Brain microvascular endothelial cell (primary cell): ENCODE results near the gene GRM5.

Experiments
- DNase-seq: peaks from one replicate; pipeline ENCODE4 v3.0.0-alpha.2; 2020
- H3K27ac ChIP-seq: fragments of 250-450 bp; sonication (Bioruptor Pico); 2 replicates; pipeline ENCODE4 v1.5.1; 2020; ENCODE audit warnings: mild to moderate bottlenecking, moderate library complexity
- H3K27me3 ChIP-seq: fragments of 250-450 bp; sonication (Bioruptor Pico); replicated peaks from 2 replicates; pipeline ENCODE4 v1.5.1; 2020; ENCODE audit warnings: mild to moderate bottlenecking
- H3K36me3 ChIP-seq: fragments of 250-450 bp; sonication (Bioruptor Pico); replicated peaks from 2 replicates; pipeline ENCODE4 v1.5.1; 2020; ENCODE audit warnings: mild to moderate bottlenecking
- H3K4me3 ChIP-seq: 2 replicates; pipeline ENCODE4 v1.5.1; 2011; ENCODE audit warnings: low read depth, mild to moderate bottlenecking, control low read depth, low read length, moderate library complexity
- in situ Hi-C: cut with HindIII; loops from 2 replicates; pipeline ENCODE4 v1.10.0; 2017; ENCODE audit warnings: low sequenced_read_pairs, low pct_ligation_motif_present
- TF ChIP-seq, protein P1 (sequence below): IDR thresholded peaks from 2 replicates; pipeline ENCODE4 v1.5.1; 2011; ENCODE audit warnings: low read depth, mild to moderate bottlenecking, moderate library complexity, low read length, control low read depth, inconsistent platforms; ENCODE audit errors: missing control alignments

The GRM5 gene

DNA sequence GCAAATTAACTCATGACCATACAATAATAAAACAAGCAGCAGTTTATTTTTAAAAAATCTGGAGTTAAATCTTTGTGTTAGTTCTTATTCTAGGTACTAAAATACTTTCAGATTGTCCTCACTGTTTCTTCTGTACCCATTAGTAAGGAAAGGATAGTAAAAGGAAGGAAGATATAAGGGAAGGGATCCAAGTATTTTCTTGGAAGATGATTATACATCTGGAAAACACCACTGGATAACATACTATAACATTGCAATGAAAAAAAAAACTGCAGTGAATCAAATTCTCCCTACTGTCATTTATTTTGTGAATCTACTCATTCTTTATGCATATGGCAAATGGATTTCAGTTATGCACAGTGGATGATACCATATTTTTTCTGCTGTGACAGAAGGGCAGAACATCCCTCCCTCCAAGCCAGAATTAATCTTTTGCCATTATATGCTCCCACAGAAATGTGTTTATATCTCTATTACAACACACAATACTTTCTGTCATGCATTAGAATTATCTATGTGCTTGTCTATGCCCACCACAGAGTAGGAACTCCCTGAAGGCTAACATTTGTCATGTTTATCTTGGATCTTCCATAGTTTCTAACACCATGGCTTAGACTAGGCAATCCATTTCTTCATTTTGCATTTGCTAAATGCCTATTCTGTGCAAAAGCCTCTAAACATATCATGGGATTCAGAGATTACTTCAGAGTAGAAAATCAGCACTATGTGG is 446.0 kb downstream of the GRM5 start:
- no peak for DNase-seq
- H3K36me3 ChIP-seq = no peaks in the 10 kb centered on the region
- no peaks in the 10 kb centered on the region for H3K27me3 ChIP-seq
- H3K4me3 ChIP-seq = no peak overlapping the region
- TF ChIP-seq, protein P1, sequence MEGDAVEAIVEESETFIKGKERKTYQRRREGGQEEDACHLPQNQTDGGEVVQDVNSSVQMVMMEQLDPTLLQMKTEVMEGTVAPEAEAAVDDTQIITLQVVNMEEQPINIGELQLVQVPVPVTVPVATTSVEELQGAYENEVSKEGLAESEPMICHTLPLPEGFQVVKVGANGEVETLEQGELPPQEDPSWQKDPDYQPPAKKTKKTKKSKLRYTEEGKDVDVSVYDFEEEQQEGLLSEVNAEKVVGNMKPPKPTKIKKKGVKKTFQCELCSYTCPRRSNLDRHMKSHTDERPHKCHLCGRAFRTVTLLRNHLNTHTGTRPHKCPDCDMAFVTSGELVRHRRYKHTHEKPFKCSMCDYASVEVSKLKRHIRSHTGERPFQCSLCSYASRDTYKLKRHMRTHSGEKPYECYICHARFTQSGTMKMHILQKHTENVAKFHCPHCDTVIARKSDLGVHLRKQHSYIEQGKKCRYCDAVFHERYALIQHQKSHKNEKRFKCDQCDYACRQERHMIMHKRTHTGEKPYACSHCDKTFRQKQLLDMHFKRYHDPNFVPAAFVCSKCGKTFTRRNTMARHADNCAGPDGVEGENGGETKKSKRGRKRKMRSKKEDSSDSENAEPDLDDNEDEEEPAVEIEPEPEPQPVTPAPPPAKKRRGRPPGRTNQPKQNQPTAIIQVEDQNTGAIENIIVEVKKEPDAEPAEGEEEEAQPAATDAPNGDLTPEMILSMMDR = no peak
- no peak overlapping the region for H3K27ac ChIP-seq
- in situ Hi-C loops = no loop called here

DNA sequence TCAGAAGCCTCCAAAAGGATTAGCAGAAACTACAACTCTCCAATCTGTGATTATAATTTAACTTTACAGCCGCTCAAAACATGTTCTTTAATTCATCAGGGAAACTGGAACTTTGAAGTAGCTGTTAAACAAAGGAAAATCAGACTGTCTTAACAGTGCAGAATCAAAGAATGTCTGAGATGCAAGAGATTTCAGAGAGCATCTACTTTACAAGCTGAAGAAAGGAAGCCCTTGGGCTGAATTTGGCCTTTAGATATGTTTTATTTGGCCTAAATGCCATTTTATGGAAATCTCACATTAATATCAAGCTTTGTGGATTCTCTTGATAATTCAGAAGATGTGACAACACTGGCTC is 446.7 kb downstream of the GRM5 start:
- TF ChIP-seq, protein P1 = no peak
- no peak for DNase-seq
- H3K27ac ChIP-seq = no peak overlapping the region
- no peak overlapping the region for H3K4me3 ChIP-seq
- in situ Hi-C loops = no loop called here
- no peaks in the 10 kb centered on the region for H3K36me3 ChIP-seq
- no peaks in the 10 kb centered on the region for H3K27me3 ChIP-seq

DNA sequence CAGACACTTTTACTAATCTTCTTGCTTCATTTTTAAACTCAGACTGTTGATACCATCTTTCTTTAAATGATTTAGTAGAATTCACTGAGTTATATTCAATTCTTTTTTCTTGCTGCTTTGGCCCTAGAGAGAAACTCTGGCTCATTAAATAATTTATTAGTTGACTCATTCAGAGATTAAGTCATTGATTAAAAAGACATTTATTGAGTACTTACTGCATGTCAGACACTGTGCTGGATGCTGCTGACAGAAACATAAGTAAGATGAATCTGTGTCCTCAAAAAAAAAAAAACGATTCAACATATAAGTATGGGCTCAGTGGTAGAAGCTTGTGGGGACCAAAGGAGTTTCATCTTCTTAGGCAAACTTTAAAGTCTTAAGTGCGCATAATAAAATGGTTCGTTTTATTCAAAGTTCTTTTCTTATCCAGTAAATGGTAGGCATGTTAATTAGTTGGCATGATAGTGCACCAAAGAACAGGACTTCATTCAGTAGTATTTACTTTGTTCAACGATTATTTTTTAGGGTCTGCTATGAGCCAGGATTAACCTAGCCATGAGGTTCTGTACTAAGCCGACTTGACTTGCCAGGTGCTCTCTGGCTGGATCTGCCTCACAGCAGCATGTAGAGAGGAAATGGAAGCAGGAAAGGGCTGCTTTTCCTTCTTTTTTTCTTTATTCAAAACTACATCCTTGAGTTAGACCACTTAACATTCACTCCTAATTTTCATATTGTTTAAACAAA is 447.3 kb downstream of the GRM5 start:
- TF ChIP-seq, protein P1 = no peak
- Histone ChIP-seq H3K27me3 (no peaks in the 10 kb centered on the region), H3K36me3 (no peaks in the 10 kb centered on the region), H3K27ac (no peak overlapping the region), H3K4me3 (no peak overlapping the region)
- in situ Hi-C loops = no loop called here
- no peak for DNase-seq

DNA sequence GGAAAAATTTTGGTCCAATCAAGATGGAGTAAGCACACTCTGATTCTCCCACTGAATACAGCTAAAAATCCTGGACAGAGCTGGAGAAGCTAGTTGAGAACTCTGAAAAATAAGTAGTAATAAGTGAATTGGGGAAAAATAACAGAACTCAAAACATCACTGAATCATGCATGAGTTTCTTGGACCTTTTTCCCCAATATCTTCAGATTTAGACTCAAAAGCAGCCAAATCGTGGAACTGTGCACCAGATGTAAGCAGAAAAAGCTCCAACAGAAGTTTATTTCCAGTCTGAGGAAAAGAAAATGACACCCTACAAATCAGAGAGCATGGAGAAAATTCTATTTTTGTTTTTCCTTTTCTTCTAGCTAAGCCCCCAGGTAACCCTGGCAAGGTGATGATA is 448.6 kb downstream of the GRM5 start:
- H3K27ac ChIP-seq = no peak overlapping the region
- in situ Hi-C loops = no loop called here
- no peak for DNase-seq
- no peaks in the 10 kb centered on the region for H3K27me3 ChIP-seq
- H3K36me3 ChIP-seq = no peaks in the 10 kb centered on the region
- no peak overlapping the region for H3K4me3 ChIP-seq
- TF ChIP-seq, protein P1 = no peak

DNA sequence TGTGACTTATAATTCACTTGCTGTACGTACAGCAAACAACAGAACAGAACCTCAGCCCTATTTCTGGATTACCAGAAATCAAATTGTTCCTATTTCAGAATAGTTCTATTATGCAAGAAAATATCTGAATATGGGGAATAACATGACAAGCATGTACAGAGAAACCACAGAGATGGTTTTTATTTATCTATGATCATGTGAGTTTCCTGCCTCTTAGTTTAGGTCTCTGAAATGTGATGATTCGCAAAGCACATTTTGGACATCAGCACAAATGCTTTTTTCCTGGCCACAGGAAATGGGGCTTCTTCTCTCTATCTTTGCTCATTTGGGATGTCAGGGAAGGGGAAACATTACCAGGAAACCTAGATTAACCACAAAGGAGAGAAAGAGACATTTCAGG is 461.5 kb downstream of the GRM5 start:
- H3K27ac ChIP-seq = no peak overlapping the region
- in situ Hi-C loops = no loop called here
- TF ChIP-seq, protein P1 = no peak
- H3K4me3 ChIP-seq = no peak overlapping the region
- no peaks in the 10 kb centered on the region for H3K27me3 ChIP-seq
- H3K36me3 ChIP-seq = no peaks in the 10 kb centered on the region
- no peak for DNase-seq
